GM18873 (cell line): Measurements from ENCODE around the gene TAX1BP3.

Experiments
- ATAC-seq: cut with Tn5 transposase; IDR thresholded peaks from one replicate; pipeline ENCODE4 v1.9.1; 2021; ENCODE audit warnings: mild to moderate bottlenecking, moderate library complexity, moderate number of reproducible peaks; ENCODE audit not compliant: unreplicated experiment, low FRiP score

Gene TAX1BP3

DNA sequence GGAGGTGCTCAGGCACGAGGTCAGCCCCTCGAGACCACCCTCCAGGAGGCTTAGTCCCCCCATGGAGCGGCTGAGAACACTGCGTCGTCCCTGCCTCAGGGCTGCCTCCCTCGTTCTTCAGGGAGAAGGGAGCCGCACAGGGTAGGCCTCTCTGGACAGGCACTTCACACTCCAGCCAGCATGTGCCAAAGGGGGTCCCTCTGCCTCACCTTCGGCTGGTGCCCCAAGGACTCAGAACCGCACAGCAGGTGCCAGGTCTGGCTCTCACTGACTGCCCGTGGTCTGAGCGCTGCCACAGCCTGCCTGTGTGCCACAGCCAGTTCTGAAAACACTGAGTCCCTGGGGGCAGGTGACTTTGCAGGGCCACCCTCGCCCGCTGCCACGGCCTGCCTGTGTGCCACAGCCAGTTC, 20.5 kb upstream of the TAX1BP3 start:
- no peak for ATAC-seq

DNA sequence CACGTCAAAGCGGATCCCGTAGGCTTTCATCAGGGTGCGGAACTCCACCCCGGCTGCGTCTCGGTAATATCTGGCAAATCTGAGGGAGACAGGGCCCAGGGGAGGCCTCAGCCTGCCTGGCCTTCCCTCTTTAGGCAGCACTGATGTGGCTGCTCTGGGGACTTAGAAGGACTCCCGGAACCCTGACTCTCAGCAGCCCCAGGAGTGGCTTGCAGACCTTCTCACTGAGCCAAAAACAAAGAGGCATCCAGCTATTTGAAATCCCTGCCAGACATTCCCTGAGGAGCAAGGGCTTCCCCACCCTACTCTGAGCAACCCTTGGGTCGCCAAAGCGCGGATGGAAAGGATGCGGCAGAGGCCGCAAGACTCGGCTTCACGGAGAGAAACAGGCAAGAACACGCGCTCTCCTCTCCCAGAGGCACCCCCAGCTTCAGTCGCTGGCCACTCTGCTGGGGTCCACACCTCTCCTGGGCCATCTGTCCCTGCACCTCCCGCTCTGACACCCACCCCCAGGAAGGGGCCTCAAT, 19.7 kb upstream of the TAX1BP3 start:
- no peak for ATAC-seq

DNA sequence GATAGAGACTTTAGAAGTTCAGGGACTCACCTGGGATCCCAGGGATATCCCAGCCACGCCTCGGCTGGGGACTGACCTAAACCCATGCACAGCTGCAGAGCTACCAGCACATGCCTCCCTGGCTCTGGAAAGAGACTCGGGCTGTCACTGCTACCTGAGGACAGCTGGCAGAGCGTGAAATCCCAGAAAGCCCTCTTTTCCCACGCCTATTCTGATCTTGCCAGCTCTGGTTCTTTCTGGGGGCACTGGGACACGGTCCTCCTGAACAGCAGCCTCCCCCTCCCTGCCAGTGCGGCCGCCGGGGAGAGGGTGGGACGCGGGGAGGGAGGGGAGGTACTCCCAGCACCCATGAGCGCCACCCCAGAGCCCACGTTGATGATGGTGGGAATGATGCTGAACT, 16.8 kb upstream of the TAX1BP3 start:
- ATAC-seq = no peak

DNA sequence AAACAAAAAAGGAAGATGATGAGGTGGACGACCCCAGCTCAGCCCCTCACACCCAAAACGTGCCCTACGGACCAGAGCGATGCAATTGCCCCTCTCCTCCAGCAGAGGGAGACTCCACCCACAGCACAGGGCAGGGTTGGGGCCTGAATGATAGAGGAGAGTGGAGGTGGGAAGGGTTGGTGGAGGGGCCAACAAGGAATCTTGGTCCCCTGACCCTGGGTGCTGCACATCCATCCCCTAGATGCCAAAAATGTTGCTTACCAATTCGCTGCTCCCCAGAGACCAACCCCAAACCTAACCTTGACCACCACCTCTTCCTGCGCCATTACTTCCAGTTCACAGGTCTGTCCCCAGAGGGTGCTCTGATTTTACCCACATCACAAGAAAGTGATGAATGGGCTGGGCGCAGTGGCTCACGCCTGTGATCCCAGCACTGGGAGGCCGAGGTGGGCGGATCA, 14.7 kb upstream of the TAX1BP3 start:
- ATAC-seq = no peak

DNA sequence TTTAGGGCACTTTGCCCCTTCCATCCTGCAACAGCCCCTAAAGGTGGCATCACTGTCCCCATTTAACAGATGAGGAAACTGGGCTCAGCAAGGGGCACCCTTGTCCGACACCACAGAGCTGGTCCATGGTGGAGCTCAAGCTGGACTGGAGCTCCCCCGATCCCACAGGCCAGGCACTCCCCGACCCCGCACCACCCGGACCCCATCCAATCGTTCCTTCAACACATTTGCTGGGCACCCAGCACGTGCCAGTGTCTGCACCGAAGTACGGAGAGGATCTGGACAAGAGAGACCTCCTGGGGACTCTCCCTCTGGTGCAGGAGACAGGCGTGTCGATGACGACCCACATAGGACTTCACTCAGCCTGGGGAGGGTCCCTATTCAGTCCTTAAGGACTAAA, 13.7 kb upstream of the TAX1BP3 start:
- no peak for ATAC-seq

DNA sequence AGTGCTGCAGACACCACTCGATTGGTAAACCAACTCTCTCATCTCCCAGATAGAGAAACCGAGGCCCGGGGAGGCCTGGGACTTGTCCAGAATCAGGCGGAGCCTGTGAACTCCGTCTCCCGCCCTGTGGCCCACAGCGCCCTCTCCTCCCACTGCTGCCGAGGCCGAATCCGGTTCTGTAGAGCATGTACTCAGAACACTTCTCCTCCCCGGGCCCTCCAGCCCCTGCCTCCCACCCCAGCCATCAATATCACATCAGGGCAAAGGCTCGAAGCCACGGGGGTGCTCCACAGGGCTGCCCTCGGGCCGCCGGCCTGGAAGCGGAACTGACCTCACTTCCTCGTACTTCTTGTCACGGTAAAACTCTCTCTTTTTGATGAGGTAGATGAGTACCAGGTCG, 13.2 kb upstream of the TAX1BP3 start:
- no peak for ATAC-seq

DNA sequence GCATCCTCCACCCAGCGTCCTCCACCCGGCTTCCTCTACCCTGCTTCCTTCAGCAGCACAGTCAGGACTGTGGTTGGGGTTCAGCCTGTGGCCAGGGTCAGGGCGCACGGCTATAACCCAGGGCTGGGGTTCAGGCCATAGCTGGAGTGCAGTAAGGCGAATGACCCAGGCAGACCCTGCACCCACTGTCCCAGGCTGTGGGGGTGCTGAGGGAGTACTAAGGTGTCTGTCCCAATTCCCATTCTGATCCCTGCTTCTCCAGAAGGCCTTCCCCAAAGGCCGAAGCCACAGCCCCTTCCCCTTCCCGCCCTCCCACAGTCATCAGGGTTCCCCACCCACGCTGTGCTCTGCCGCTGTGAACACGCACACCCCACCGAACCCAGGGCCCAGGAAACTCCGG, 12.7 kb upstream of the TAX1BP3 start:
- ATAC-seq = no peak

DNA sequence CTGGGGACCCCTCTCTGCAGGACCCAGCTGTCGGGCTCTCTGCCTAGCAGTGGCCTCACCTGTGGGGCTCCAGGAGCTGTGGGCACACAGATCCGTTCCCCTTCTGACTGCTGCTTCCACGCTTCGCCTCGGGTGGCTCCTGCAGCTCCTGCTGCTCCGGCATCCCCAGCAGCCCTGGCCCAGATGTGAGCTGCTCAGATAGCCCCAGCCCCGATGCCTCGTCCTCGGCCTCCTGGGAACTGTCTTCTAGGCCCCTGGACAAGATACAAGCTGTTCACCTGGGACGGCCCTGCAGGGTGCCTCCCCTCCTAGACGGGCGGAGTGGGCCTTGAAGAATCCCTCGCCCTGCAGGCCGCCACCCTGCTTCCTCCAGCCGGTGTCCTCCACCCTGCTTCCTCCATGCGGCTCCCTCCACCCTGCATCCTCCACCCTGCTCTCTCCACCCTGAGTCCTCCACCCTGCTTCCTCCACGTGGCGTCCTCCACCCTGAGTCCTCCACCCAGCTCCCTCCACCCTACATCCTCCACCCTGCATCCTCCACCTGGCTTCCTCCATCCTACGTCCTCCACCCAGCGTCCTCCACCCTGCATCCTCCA, 11.3 kb upstream of the TAX1BP3 start:
- no peak for ATAC-seq

DNA sequence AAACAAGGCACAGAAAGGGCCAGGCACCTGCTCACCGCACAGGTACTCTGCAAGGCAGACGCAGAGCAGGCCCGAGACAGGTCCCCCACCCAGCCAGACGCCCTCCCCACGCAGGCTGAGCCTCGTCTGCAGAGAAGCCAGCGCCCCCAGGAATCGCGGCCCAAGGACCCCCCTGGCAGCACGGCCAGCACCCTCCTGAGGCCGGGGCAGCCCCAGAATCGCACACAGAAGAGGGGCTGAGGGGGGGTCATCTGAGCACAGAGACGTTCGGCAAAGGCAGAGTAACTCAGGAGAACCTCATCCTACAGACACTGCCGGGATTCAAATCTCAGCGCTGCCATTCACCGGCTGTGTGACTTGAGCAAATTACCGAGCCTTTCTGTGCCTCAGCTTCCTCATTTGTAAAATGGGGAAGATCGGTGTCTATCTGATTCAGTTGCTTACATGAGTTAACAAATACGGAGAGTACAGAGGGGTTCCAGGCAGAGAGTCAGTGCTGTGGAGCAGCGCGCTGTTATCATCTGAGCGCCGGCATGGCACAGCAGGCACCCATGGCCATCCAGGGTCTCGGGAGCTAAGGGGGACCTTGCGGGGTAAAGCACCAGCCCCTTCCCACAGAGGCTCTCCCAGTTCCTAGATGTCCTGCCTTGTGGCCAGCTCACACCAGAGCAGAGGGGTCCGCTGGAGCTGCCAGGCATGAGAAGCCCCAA, 10.6 kb upstream of the TAX1BP3 start:
- no peak for ATAC-seq

DNA sequence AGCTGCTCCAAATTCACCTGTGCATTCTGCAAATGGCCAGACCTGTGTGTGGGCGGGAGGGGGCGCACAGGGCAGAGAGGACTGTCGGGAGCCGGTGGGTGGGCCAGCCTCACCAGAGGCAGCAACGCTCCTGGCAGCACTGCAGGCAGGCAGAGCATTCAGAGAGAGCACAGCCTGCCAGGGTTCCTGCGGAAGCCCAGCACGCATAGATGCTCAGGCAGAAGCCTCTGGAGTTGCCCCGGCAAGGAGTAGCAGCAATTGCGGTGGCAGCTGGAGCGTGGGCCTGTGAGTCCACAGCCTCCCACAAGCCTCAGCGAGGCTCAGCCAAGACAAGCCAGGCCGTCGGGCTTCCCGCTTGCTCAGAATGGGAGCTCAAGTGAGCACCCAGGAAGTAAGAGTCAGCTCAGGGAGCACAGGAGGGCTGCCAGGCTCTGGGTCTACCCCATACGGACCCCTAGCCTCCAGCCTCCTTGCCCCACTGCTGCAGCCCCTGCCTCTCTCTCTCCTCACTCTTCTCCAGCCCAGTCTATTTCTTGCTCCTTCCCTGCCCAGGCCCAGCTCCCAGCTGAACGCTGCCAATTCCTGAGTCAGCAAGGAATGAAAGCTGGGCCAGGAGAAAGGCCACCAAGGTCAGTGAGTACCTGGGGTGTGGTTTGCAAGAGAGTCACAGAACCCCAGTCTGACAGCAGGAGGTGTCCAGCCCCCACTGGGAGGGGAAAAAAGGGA, 9.9 kb upstream of the TAX1BP3 start:
- ATAC-seq = no peak

DNA sequence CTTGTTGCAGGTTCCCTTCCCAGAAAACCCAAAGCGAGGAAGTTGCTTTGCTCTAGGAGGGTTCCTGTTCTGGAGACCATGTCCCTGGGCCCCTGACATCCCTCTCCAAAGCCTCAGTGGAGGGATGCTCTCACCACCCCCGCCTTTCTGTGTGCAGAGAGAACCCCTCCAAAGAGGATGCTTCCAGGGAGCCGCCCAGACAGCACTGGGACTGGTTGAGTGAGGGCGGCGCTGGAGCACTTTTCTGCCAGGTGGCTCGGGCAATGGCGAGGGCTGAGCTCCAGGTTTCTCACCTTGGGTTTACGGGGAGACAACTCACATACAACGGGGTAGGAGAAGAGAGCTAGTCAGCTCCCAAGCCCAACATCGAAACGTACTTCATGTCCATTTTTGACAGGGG, 7.5 kb upstream of the TAX1BP3 start:
- ATAC-seq = no peak

DNA sequence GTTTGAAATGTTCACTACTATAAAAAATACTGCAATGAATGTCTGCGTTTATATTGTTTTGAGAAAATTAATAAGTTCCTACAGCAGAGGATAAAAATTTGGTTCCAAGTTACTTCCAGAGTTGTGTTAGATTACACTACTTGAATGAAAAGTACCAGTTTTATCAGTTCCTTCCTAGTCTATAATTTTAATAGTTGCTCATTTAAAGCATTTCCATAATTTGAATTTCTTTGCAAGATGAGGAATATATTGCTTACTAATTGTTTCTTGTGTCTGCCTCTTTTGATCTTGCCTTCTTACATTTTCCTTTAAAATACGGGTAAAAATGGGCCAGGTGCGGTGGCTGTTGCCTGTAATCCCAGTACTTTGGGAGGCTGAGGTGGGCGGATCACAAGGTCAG, 4.2 kb upstream of the TAX1BP3 start:
- ATAC-seq = no peak

DNA sequence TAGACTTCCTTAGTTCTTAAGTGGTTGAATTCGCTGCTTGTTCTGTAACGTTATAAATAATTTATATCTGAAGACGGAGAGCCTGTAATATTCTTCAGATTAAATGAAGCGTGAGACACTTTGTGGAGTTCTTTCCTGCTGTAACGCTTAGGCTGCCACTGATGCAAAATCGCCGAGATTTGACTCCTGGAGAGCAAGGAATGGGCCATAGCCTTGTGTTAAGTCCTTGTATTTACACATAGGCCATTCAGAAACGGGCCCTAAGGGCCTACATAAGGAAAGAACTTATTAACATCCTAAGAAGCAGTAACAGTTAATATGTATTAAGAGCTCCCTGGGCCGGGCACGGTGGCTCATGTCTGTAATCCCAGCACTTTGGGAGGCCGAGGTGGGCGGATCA, 1.2 kb upstream of the TAX1BP3 start:
- ATAC-seq = no peak

DNA sequence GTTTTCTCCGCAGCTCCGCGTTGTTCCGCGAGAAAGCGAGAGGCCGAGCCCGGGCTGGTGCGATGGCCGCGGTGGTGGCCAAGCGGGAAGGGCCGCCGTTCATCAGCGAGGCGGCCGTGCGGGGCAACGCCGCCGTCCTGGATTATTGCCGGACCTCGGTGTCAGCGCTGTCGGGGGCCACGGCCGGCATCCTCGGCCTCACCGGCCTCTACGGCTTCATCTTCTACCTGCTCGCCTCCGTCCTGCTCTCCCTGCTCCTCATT, 638 bp upstream of the TAX1BP3 start:
- ATAC-seq = no peak

DNA sequence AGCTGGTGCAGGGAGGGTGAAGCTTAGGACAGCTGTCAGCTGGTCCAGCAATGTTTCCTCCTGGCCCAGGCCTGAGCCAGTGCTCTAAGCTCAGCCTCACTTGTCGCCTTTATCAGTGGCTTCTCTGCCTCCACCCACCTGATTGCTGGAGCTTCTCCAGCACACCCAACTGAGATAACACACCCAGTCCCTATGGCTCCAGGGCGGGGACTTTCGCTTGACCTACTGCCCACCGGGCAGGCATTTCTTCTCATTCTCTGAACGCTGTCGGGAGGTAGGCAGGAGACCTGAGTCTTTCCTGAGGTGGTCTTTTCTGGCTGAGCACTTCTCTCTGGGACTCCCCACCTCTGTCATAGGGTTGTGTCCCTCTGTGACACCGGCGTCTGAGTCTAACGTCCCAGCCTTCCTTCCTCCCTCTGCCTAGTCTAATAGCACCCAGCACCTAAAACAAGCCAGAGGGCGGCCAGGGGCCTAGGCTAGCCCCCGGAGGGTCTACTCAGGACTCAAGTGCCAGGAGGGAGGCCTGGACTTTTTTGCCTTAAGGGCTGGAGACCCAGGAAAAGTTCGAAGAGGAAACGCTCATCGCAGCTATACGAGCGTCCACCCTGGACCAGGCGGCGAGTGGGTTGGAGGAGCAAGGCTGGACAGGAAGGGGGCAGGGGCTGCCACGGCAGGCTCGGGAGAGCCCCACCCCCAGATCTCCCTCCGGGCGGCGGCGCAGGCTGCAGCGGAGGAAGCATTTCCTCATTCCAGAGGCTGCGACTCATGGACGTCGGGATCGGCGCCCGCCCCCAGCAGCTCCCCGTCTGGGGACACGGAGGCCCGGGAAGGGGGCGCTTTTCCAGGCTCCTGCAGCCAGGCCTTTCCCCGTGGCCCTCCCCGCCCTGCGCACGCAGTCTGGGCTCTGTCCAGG, 756 bp downstream of the TAX1BP3 start:
- ATAC-seq = peak; percentile 6

DNA sequence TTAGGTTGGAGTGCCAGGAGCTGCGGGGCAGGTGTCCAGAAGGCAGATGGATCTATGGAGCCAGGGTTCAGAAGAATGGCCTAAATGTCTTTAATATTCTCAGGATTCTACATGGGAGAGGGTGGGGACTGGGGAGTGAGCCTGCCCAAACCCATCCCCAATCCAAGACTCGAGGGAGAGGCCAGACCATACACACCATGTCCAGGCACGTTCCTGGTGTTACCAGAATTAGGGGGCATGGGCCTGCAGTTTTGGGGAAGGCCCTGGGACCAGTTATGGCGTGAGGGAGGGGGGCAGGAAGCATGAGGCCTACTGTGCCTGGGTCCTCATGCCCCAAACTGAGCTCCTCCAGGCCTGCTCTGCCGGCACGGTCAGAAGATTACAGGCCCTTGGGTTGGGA, 1.9 kb downstream of the TAX1BP3 start:
- no peak for ATAC-seq

DNA sequence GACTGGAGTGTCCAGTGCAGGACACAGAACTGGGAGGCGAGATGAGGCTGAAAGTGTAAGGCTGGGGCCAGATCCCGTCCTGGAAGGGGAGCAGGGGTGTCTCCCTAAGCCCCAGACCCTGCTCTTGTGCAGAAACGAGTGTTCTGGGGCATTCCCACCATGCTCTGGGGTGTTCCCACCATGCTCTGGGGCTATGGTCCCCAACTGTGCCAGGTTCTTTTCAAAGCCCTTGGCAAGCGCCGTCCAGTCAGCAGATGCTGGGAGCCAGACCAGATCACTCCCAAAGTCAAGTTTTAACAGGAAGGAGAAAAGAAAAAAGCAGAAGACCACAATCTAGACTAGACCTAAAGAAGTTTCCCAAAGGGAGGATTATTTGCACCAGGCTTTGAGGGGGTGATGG, 2.5 kb downstream of the TAX1BP3 start:
- ATAC-seq = no peak

DNA sequence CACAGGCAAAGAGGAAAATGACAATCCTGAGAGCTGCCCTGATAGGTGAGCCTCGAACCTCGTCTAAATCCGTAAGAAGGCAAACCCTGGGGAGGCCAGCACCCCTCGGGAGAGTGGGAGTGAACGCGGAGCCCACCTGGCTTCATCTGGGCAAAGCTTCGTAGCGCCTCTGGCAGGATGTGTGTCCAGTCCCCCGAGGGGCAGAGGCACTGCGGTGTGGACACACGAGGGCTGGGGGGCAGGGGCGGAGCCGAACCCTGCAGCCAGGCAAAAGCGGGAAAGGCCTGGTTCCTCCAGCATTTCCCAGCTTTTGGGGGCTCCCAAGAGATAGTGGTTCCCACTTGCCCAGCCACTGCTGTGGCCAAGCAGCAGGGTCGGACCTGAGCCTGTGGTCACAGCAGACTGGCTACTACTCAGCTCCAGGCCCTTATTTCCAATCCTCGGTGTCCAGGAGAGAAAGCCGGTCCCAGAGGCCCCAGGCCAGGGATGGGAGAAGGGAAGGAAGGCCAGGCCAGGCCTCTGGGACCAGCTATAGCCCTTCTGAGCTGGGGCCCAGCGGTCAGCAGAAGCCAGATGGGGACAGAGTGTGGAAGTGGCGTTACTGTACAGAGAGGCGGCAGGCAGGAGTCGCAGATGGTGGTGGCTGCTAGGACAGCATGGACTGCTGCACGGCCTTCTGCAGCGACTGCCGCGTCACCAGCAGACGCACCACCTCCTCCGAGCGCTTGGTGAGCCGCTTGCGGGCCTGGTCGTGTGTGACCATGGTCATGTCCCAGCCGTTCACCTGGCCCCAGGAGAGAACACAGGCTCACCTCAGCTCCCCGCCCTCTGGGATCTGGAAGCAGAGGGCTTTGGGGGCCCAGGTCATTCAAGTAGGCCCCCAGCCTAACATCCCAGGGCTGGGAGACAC, 5.0 kb downstream of the TAX1BP3 start:
- no peak for ATAC-seq

DNA sequence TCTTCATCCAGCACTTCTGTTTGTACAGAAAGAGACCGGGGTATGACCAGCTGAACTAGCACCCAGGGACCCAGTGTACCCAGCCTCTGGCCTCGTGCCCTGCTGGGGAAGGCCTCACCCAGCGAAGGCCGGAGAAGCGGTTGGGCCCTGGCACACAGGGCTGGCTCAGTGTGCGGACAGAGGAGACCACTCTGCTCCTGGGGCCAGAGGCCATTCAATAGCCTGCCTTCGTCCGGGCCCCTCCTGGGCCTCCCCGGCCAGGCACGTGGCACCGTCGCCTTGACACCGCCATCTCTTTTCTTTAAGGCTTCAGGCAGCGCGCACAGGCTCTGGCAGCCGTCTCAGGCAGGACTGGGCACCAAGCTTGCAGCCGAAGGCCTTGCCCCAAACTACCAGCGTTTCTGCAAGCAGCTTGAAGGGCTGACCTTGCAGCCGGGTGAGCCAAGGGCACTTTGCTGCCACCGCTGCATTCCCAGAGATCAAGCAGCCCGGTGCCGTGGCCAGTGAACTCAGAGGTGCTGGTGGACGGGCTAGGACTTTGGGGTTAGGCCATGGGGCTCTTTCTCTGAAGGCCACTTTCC, 8.0 kb downstream of the TAX1BP3 start:
- no peak for ATAC-seq
